ENCODE results near the gene SART1.

SART1 gene

GRCh38 chr11:66011785-66012303, 50.3 kb downstream of the SART1 start, which contains the start of gene CST6:
CST6 (plus strand) TSS chr11:66012008; CDS start chr11:66012045, 37 bp downstream.
- in situ Hi-C loops (cut with MboI; ENCODE audit: low sequenced_read_pairs, unreplicated experiment), result no loop called here
- DNase-seq (ENCODE audit: low spot score), result peak; percentile 13
- no peak for TF ChIP-seq CTCF (IDR thresholded peaks at IDR 0.05; ENCODE audit: borderline replicate concordance, control extremely low read depth, extremely low read depth, insufficient read depth, missing control alignments)

GRCh38 chr11:66012371-66012945, 50.9 kb downstream of the SART1 start:
- DNase-seq (ENCODE audit: low spot score), result peak; percentile 25
- TF ChIP-seq CTCF (IDR thresholded peaks at IDR 0.05; ENCODE audit: borderline replicate concordance, control extremely low read depth, extremely low read depth, insufficient read depth, missing control alignments), result no peak
- in situ Hi-C loops (cut with MboI; ENCODE audit: low sequenced_read_pairs, unreplicated experiment), result no loop called here

GRCh38 chr11:66012946-66013761, 51.6 kb downstream of the SART1 start:
- TF ChIP-seq CTCF (IDR thresholded peaks at IDR 0.05; ENCODE audit: borderline replicate concordance, control extremely low read depth, extremely low read depth, insufficient read depth, missing control alignments), result no peak
- in situ Hi-C loops (cut with MboI; ENCODE audit: low sequenced_read_pairs, unreplicated experiment), result no loop called here
- DNase-seq (ENCODE audit: low spot score), result peak; percentile 37

- in situ Hi-C loops (cut with MboI; ENCODE audit: low sequenced_read_pairs, unreplicated experiment), result no loop called here
- DNase-seq (ENCODE audit: low spot score), result peak; percentile 20
- TF ChIP-seq CTCF (IDR thresholded peaks at IDR 0.05; ENCODE audit: borderline replicate concordance, control extremely low read depth, extremely low read depth, insufficient read depth, missing control alignments), result no peak
These were observed 52.2 kb downstream of the SART1 start for GRCh38 chr11:66013762-66014100.

- DNase-seq (ENCODE audit: low spot score), result no peak
- no peak for TF ChIP-seq CTCF (IDR thresholded peaks at IDR 0.05; ENCODE audit: borderline replicate concordance, control extremely low read depth, extremely low read depth, insufficient read depth, missing control alignments)
- in situ Hi-C loops (cut with MboI; ENCODE audit: low sequenced_read_pairs, unreplicated experiment), result no loop called here
These were observed 53.4 kb downstream of the SART1 start for GRCh38 chr11:66014804-66015453.

- in situ Hi-C loops (cut with MboI; ENCODE audit: low sequenced_read_pairs, unreplicated experiment), result no loop called here
- TF ChIP-seq CTCF (IDR thresholded peaks at IDR 0.05; ENCODE audit: borderline replicate concordance, control extremely low read depth, extremely low read depth, insufficient read depth, missing control alignments), result no peak
- no peak for DNase-seq (ENCODE audit: low spot score)
These were observed 53.9 kb downstream of the SART1 start for GRCh38 chr11:66015454-66015881.
